Activated naive CD4-positive, alpha-beta T cell treated with anti-CD3 and anti-CD28 coated beads, Interleukin-2, amount 50 U/mL, for 16 hours (primary cell): ENCODE data around the gene VIPAS39.

Source experiments
- DNase-seq: peaks from one replicate; pipeline ENCODE4 v3.0.0-alpha.2; 2020

VIPAS39 gene

DNA sequence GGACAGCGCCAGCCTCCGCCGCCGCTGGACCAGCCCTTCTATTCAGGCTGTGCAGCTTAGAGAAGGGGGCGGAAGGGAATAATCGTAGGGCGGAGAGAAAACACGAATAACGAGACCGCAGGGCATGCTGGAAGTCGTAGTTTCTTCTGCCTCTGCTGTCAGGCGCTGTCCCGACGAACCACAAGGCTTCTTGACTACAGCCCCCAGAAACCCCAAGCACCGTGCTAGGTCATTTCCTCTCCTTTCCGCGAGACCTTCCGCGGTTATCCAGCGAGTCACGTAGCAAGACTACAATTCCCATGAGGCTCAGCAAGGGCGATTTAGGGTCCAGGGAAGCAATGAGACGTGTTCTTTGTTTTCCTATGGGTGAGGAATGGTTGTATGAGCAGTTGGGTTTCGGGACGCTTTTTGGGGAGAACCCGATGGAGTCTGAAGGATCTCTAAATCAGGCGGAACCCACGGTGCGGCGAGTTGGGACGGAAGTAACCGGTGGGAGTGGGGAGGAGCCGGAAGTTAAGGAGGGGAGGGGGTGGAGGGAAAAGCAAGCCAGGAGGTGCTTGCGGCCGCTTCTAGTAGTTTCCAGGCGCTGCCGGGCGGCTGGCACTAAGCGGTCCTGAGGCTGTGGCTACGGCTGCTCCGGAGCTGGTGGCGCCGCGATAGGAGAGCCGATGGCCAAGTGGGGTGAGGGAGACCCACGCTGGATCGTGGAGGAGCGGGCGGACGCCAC, at the start of gene VIPAS39, which contains the start of gene AHSA1:
Gene VIPAS39, minus strand, starts transcription at position 80 of the 727 bp plus-strand sequence. CDS start 3,499 bp downstream, outside the sequence.
Gene AHSA1, plus strand, starts transcription at position 572 of the 727 bp plus-strand sequence. Its CDS starts 97 bp downstream, at position 669.
- DNase-seq, result peak; percentile 92

DNA sequence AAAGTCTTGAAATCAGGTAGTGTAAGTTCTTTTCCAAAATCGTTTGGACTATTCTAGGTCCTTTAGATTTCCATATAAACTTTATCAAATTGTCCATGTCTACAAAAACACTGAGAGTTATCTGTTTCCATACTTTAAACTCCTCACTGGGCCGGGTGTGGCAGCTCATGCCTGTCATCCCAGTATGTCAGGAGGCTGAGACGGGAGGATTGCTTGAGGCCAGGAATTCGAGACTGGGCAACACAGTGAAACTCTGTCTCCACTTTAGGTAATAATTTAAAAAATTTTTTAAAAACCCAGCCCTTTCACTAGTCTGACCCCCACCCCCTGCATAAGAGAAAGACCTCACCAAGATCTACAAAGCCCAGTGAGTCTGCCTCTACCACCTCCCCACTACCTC, 47.6 kb upstream of the VIPAS39 start:
- no peak for DNase-seq

GRCh38 chr14:77503138-77503537, 45.7 kb upstream of the VIPAS39 start:
- no peak for DNase-seq

DNA sequence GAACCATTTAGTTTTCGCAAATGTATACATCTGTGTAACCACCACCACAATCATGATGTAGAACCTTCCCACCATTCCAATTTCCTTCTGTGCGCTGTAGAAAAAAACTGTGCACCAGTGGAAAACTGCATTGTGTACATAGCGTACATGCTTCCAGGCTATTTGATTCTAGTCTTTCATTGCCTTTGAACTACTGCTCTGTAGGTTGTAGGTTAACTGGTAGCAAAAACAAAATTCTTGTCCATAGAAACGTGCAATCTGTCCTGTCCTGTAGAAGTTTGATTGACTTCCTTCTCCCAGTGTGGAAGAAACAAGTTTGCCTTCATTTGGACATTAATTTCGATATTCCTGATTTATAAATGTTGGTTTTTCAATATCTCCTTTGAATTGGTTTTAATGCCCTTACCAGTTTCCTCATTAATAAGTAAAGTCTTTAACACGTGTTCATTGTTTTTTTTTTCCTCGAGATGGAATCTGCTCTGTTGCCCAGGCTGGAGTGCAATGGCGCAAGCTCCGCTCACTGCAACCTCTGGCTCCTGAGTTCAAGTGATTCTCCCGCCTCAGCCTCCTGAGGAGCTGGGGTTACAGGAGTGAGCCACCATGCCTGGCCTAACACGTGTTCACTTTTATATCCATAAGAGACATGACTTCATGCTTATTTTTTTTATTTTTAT, 44.8 kb upstream of the VIPAS39 start:
- no peak for DNase-seq

DNA sequence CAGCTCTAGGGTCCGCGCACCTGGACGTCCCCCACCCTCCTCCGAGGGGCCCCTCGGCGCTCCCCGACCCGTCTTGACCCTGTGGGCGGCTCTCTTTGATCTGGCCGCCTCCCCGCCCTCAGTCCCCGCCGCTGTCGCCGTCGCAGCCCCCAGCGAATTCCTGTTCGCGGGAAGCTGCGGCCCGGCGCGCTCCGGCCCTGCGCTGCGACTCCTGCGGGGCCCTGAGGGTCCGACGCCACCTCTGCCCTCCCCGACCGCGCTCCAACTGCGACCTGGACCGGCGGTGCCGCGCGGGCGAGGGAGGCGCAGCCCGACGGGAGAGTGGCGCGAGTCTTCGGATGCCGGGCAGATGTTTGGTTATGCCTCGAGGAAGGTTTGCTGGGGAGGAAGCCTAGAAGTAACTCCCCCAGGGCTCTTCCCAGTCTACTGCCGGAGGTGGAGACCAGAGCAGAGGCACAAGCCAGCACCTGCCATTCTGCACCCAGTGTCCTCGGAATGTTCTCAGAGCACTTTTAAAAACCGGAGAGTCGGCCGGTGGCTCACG, 41.7 kb upstream of the VIPAS39 start:
- no peak for DNase-seq

- peak; percentile 57 for DNase-seq
Observed at GRCh38 chr14:77498120-77498979, 40.9 kb upstream of the VIPAS39 start, which contains the start of gene ISM2. Gene ISM2 (minus strand): TSS chr14:77498816. CDS start chr14:77498793, 23 bp downstream.

DNA sequence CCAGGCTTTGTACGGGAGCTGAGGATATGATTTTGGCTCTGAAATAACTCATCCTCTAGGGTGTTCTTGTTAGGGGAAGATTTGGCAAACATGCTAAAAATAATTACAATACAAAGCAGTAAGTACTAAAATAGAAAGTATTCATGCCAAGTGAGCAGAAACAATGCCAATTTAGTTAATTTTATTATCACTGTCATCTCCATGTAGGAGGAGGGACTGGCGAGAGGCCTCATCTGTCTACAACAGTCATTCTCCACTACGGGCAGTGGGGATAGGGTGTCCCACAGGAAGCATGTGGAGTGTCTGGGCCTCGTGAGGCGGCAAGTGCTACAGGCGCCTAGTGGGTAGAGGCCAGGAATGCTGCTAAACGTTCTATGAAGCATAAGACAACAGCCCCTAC, 37.9 kb upstream of the VIPAS39 start:
- DNase-seq, result no peak

DNA sequence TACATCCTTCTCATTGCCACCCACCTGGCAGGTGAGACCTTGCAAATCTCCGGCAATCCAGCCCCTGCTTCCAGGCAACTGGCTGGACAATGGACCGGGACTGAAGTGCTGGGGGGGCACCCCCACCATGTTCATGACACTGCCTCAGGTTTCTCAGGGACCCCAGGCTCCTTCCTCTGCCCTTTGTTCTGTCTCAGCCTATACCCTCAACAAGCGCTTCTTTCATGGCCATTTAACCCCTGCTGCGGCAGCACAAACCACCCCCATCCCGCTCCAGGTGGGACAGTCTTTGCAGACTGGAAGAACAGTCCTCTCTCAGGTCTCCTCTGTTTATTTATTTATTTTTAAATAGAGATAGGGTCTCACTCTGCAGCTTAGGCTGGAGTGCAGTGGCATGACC, 33.7 kb upstream of the VIPAS39 start:
- DNase-seq, result no peak

DNA sequence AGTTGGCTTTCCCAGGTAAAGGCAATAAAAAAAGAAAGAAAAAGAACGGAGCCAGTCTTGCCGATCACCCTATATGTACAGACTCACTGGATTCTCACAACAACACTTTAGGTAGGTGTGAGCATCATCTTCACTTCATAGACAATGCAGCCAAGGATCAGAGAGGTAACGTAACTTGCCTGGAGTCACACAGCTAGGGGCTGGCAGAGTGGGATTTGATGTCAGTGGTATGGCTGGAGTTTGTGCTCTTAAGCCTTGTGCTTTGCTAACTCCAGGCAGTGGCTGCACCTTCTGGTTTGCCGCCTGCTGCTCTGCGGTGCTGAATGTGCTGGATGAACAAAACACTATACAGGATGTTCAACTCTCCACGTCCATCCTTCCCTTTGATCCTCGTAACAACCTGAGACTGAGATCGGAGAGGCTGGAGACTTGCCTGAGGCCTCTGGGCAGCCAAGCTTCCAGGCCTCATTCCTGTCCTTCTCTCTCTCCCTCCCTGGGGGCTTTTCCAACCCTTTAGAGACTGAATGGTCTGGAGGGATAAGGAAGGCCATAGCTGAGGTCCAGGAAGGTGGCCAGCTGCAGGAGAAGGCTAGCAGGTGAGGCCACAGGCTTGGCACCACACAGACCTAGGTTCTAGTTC, 33.1 kb upstream of the VIPAS39 start:
- DNase-seq, result no peak

GRCh38 chr14:77489041-77489440, 31.6 kb upstream of the VIPAS39 start:
- no peak for DNase-seq

DNA sequence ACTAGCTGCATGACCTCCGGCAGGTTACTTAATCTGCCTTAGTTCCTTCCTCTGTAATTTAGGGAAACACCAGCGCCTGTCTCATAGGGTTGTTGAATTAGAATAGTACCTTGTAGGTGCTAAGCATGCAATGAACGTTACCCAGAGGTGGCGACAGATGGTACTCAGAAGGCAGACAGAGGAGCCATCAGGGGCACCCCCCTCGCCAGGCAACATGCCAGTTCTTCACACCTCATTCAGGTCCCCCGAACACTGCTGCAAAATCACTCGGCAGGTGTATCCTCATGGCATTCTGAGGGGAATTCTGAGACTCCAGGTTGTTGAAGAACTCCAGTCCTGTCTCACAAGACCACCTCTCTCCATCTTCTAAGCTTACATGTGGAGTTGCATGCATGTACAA, 31.2 kb upstream of the VIPAS39 start:
- no peak for DNase-seq

GRCh38 chr14:77485901-77486678, 28.7 kb upstream of the VIPAS39 start:
- no peak for DNase-seq

DNA sequence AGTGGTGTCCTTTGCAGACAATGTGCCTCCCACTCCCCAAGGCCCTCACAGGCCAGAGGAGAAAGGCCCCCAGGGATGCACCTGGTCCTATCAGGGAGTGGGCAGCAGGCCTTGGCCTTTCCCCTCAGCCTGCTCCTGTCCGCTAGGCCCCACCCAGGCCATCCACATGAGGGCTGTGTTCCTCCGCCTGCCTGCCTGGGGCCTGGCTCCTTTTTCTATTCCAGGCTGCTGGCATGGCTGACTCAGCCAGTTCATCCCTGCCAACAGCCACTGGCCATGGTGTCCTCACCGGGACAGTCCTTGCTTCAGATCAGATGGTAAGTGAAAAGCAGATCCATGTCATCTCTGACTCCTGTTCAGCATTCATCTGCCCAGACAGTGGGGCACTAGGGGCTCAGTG, 27.9 kb upstream of the VIPAS39 start:
- no peak for DNase-seq

DNA sequence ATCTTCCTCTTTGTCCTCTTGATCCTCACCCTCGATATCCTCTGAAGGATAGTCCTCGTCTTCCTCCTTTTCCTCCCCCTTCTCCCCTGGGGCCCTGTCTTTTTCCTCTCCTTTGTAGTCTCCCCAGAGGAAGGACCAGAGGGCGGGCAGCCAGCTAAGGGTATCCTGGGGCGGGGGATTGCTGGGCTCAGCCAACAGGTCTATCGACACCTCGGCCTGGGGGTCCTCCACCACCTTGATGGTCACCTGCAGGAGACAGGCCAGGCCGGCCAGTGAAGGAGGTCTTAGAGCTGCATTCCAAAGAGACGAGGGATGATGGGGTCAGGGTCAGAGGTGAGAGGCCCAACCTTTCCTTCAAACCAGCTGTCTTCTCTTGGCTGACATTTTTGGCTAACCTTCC, 25.0 kb upstream of the VIPAS39 start:
- DNase-seq, result no peak

- DNase-seq, result no peak
Observed at GRCh38 chr14:77478796-77479195, 21.4 kb upstream of the VIPAS39 start.

- DNase-seq, result no peak
Observed at GRCh38 chr14:77478029-77478428, 20.6 kb upstream of the VIPAS39 start.

GRCh38 chr14:77475432-77476115, 18.2 kb upstream of the VIPAS39 start:
- no peak for DNase-seq

DNA sequence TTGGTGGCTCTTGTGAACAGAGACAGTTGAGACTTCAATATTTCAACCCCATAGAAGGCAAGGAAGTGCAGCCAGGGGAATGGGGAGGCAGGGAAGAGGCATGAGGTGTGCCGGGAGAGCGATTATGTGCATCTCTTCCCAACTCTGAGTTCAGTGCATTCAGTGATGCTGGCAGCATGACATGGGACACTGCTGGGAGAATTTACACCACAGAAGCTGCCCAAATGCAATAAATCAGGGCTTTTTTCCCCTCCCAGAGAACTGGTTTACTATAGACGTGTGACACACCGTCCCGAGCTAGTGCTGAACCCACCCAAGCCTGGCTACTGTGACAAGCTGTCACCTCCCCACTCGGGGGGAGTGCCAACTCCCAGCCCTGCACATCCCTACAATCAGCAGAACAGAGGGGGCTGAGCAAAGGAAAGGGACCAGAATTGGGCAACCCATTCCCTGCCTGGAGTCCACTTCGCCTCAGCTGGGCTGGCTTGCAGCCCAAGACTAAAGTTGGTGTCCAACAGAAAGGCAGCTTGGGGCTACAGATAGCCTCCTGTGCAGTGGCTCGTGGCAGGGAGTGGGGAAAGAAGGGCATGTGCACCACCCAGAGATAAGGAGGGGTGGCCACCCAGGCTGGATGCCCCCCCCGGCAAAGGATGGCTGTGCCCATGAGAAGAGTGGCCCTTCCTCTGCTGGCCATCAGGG, 17.2 kb upstream of the VIPAS39 start:
- DNase-seq, result no peak

DNA sequence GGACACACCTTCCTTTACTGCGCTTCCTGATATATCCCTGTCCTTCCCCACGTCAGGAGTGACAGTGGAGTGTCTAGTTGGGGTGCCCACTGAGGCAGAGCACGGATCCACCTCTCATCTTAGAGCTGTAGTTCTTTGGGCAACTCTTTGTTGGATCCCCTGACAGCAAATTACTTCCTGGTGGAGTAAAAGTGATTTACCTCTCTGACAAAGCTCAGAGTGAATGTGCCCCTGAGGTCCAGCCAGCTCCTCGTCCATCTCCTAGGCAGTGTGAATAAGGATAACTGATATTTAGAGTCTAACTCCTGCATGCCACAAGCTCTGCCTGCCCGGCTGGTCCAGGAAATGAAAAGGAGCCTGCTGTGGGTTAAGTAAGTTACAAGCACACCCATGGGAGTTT, 16.5 kb upstream of the VIPAS39 start:
- no peak for DNase-seq

GRCh38 chr14:77470224-77470870, 12.9 kb upstream of the VIPAS39 start:
- no peak for DNase-seq
